ENCODE data around the gene NOS3. TPM values are rescaled to one million over a fixed set of nuclear protein-coding genes. Genes with fewer than 3 reads are reported as not detected.
A peak's percentile ranks its signal among the peaks of the same experiment; 100 is the strongest.

Gene NOS3
- total RNA-seq, 4 donors from 2014 or later: 5.2 to 8.1 (median 6.3) TPM

DNA sequence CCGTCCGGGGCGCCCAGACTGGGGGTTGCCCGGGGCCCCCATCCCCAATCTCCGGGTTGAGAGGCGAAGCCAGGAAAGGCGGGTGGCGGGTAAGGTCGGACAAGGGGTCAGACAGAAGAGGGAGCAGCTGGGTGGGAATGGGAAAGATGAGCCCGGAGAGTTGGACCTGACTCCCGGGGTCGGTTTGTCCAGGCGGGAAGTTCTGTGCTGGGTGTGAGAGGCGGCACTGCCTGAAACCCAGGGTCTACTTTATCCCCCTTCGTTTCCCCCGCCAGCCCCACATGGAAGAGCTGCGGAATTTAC lies 69.2 kb downstream of the NOS3 start:
- H3K4me1 ChIP-seq: peaks cover 35 to 46% of the 10 kb centered on the region in 2 donors
- no peaks in the 10 kb centered on the region for H3K9me3 ChIP-seq
- no peak for DNase-seq
- no peaks in the 10 kb centered on the region for H3K27me3 ChIP-seq
- intact Hi-C loops (cut with DNase I): no loop called here
- 2 to 3% methylated on average over 12 to 14 of the region's 17 CpGs for WGBS, 2 donors
- peak overlapping the region; percentile 58 to 89 (median 78) for H3K4me3 ChIP-seq (replicated peaks in 1 of 3)
- TF ChIP-seq, protein P1, sequence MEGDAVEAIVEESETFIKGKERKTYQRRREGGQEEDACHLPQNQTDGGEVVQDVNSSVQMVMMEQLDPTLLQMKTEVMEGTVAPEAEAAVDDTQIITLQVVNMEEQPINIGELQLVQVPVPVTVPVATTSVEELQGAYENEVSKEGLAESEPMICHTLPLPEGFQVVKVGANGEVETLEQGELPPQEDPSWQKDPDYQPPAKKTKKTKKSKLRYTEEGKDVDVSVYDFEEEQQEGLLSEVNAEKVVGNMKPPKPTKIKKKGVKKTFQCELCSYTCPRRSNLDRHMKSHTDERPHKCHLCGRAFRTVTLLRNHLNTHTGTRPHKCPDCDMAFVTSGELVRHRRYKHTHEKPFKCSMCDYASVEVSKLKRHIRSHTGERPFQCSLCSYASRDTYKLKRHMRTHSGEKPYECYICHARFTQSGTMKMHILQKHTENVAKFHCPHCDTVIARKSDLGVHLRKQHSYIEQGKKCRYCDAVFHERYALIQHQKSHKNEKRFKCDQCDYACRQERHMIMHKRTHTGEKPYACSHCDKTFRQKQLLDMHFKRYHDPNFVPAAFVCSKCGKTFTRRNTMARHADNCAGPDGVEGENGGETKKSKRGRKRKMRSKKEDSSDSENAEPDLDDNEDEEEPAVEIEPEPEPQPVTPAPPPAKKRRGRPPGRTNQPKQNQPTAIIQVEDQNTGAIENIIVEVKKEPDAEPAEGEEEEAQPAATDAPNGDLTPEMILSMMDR (IDR thresholded peaks at IDR 0.05): no peak
- TF ChIP-seq POLR2A (IDR thresholded peaks at IDR 0.05): no peak
- H3K36me3 ChIP-seq: peaks cover 8 to 9% of the 10 kb centered on the region in 2 donors
- H3K27ac ChIP-seq: peak overlapping the region; percentile 88 to 98 (median 92)

DNA sequence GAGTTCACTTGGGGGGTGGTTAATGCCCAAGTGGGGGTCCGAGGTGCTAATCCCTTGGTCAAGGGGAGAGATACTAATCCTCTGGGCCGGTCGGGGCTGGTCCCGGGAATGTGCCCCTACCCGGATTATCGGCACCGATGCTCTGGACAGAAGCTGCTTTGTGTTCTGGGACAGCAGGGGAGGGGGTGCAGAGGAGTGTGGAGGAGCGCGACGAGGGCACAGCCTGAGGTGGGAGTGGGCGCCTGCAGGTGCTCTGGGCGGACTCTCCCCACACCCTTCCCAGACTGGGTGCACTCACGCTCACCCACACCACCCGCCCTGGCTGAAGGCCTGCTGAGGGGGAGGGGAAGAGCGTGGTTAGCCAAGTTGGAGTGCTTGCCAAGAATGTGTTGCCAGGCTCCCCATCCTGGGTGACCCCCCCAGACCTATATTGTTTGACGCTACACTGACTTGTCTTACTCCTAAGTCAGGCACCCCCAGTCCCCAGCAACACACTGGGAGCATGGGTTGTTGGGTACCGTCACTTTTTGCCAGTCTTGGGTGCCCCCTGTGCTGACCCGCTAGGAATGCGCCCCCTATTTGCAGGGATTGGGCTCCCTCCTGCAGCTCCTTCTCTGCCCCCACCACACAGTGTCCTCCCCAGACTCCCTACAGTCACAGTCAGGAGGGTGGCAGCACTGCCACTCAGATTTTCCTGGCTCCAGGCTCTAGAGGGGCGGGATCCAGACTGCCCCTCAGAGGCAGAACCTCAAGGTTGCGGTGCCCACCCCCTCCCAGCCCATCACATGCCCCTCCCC lies 69.8 kb downstream of the NOS3 start:
- TF ChIP-seq, protein P1 (IDR thresholded peaks at IDR 0.05): no peak
- no peak for TF ChIP-seq POLR2A (IDR thresholded peaks at IDR 0.05)
- Histone ChIP-seq H3K4me3 (replicated peaks in 1 of 3) (peak overlapping the region; percentile 58 to 89 (median 78)), H3K9me3 (no peaks in the 10 kb centered on the region), H3K27me3 (no peaks in the 10 kb centered on the region), H3K27ac (peak overlapping the region; percentile 58 to 98 (median 88)), H3K36me3 (peaks cover 14% of the 10 kb centered on the region in 2 donors), H3K4me1 (peaks cover 35 to 46% of the 10 kb centered on the region in 2 donors)
- peak; percentile 69 to 75 for DNase-seq
- WGBS, 2 donors: 12 to 13% methylated on average over 10 to 20 of the region's 21 CpGs
- intact Hi-C loops (cut with DNase I): no loop called here

DNA sequence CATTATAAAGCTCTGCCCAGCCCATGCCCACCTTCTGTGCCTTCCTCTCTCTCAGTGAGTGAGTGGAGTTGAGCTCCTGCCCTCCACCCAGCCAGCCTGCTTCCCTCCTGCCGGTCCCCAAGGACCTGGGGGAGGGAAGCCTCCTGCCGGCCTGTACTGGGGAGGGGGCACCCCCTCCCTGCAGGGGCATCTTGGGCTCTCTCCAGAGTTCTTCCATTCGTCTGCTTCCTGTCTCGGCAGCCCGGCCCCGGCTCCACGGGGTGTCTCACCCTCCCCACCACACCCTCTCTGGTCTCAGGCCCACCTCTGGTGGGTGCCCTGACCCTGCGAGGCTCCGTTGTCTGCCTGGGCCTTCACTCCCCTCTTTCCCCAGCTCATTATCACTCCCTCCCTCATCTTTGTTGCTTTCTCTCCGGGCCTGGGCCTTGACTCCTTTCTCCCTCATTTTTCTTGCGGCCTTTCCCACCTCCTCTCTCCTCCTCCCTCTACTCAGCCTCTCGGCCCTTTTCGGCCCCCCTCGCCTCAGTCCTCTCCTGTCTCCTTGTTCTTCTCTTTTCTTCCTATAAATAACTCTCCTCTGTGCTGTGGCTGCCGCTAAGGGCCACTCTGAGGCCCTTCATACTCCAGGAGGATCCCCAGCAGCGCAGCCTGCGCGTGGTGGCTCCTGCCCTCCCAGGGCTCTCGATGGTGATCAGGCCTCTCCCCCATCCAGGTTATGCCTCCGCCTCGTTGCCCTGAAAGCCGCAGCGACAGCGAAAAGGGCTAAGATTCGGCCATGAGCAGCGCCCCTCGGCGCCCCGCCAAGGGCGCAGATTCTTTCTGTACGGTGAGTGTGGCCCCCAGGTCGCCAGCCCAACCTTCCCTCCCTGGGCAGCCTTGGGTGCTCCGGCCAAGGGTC lies 70.6 kb downstream of the NOS3 start:
- no peak overlapping the region for H3K4me3 ChIP-seq (replicated peaks in 1 of 3)
- TF ChIP-seq POLR2A (IDR thresholded peaks at IDR 0.05): no peak
- TF ChIP-seq, protein P1 (IDR thresholded peaks at IDR 0.05): no peak
- intact Hi-C loops (cut with DNase I): no loop called here
- no peaks in the 10 kb centered on the region for H3K27me3 ChIP-seq
- no peaks in the 10 kb centered on the region for H3K9me3 ChIP-seq
- H3K4me1 ChIP-seq: peaks cover 35 to 46% of the 10 kb centered on the region in 2 donors
- peak overlapping the region; percentile 35 to 98 (median 58) for H3K27ac ChIP-seq
- H3K36me3 ChIP-seq: peaks cover 15 to 21% of the 10 kb centered on the region in 2 donors
- 31 to 43% methylated on average over 32 to 33 of the region's 33 CpGs for WGBS, 2 donors
- DNase-seq: peak; percentile 75 to 90

DNA sequence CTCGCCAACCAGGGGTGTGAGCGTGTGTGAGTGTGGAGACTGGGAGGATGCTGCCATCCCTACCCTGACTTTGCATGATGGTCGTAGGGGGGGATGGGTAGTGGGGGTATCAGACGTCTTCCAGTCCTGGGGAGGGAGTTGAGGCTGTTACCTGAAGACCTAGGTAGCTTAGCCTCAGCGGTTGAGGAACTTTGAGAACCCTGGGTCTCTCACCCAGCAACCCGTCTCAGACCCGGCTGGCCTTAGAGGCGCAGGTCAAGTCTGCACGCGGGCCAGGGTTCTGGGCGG lies 71.2 kb downstream of the NOS3 start:
- Histone ChIP-seq H3K36me3 (peaks cover 20 to 27% of the 10 kb centered on the region in 2 donors), H3K4me1 (peaks cover 31 to 40% of the 10 kb centered on the region in 2 donors), H3K27me3 (no peaks in the 10 kb centered on the region), H3K9me3 (no peaks in the 10 kb centered on the region), H3K27ac (no peak overlapping the region), H3K4me3 (replicated peaks in 1 of 3) (no peak overlapping the region)
- intact Hi-C loops (cut with DNase I): no loop called here
- 66 to 68% methylated on average over 4 to 10 of the region's 11 CpGs for WGBS, 2 donors
- no peak for TF ChIP-seq POLR2A (IDR thresholded peaks at IDR 0.05)
- TF ChIP-seq, protein P1 (IDR thresholded peaks at IDR 0.05): no peak
- DNase-seq: no peak

All from thyroid gland (tissue), 4 donors.